Measurements from ENCODE around the gene SELENOP. TPM values are rescaled to one million over a fixed set of nuclear protein-coding genes. Genes with fewer than 3 reads are reported as not detected.

Gene SELENOP
- total and polyA plus RNA-seq, 7 donors = 34.3 to 155 (median 96.6) TPM

DNA sequence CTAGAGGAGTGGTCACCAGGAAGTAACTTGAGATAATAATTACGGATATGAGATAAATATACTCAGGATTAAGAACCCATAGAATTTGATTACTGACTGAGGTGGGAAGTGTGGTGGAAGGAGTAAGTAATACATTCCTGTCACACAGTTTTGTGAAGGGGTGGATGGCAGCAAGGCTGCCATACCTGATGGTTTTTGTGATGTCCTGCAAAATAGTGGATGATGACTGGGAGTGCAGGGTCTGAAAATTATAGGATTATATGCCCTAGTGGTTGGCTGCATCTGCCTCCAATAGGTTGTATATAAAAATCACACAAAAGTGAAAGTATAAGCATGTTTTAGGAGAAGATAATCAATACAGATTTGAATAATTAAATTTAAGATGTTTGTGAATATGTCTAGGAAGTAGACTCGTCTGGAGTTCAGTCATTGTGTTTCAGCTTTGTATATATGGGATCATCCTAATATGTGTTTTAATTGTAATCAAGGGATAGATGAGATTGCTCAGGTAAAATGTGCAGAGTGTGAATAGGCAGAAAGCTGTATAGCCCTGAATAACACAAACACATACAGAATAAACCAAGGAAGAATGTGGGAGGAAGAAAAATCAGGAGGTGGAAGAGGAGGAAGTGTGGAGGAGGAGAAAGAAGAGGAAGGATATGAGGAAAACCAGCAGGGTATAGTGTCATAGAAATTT, 5.5 kb downstream of the SELENOP start:
- ATAC-seq = no peak

DNA sequence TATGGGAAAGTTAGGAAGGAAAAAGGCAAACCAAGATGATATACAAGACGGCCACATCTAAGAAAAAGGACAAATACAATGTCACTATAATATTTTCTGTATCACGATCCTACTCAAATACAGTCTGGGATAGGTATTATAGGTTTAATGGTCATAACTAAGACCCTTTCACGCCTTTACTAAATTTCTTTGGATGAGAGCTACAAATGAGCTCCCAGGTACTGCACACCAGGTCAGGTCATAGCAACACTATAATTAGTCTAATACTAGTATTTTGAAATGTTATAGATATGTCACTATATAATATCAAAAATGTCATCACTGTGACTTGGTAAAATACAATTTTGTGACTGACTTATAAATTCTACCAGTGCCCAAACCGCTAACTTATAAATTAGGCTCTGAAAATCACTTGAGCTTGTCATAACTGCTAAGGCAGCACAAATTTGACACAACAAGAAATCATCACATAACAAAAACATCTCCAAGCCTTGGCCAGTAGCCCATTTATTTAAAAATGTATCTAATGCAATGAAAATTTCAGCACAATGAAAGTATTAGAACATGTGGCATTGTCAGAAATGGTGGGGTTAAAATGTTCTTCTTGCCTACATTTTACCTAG, 6.9 kb downstream of the SELENOP start:
- H3K4me1 ChIP-seq = peaks cover 25% of the 10 kb centered on the region
- TF ChIP-seq CTCF (IDR thresholded peaks at IDR 0.05) = no peak
- no peak overlapping the region for H3K4me3 ChIP-seq
- intact Hi-C loops (cut with DNase I) = no loop called here
- no peaks in the 10 kb centered on the region for H3K27me3 ChIP-seq (ENCODE audit: insufficient read depth in 3 of 3, low read length in 2 of 3)
- H3K27ac ChIP-seq = no peak overlapping the region
- peaks cover 7 to 86% of the 10 kb centered on the region in 2 donors for H3K36me3 ChIP-seq (ENCODE audit: insufficient read depth in 1 of 2, low read depth in 1 of 2)
- 97 to 98% (median 98%) methylated on average over 4 of the region's 4 CpGs for WGBS, 3 donors
- ATAC-seq (no peak), DNase-seq (no peak)
- no peaks in the 10 kb centered on the region for H3K9me3 ChIP-seq

More for the DNA sequence above, 5.5 kb downstream of the SELENOP start:
- DNase-seq = no peak
- TF ChIP-seq CTCF (IDR thresholded peaks at IDR 0.05) = no peak
- intact Hi-C loops (cut with DNase I) = no loop called here
- H3K4me3 ChIP-seq = no peak overlapping the region
- H3K36me3 ChIP-seq (ENCODE audit: insufficient read depth in 1 of 2, low read depth in 1 of 2) = peaks cover 2 to 73% of the 10 kb centered on the region in 2 donors
- WGBS, 3 donors = 67 to 80% (median 69%) methylated on average over 2 of the region's 2 CpGs
- H3K27me3 ChIP-seq (ENCODE audit: insufficient read depth in 3 of 3, low read length in 2 of 3) = no peaks in the 10 kb centered on the region
- H3K9me3 ChIP-seq = no peaks in the 10 kb centered on the region
- peaks cover 25% of the 10 kb centered on the region for H3K4me1 ChIP-seq
- H3K27ac ChIP-seq = no peak overlapping the region

DNA sequence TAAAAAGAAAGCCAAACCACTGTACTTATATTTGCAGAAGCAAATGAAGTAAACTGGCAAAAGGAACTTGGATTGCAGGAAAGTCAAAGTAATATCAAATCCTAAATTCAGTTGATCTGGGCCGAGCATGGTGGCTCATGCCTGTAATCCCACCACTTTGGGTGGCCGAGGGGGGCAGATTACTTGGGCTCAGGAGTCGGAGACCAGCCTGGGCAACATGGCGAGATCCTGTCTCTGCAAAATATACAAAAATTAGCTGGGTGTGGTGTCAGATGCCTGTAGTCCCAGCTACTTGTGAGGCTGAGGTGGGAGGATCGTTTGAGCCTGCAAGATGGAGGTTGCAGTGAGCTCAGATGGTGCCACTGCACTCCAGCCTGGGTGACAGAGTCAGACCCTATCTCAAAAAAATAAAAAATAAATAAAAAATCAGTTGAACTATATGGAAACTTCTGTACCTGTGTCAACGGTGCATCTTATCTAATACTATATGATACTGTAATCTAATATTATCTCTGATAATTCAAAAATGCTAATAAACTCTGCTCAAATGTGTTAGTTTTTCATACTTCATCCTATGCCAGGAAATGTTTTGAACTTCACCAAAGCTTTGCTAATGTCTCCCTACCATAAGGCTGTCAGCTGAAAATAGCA, 10.1 kb downstream of the SELENOP start:
- WGBS, 3 donors = 91 to 96% (median 93%) methylated on average over 6 of the region's 6 CpGs
- DNase-seq (no peak), ATAC-seq (no peak)
- peaks cover 10% of the 10 kb centered on the region for H3K4me1 ChIP-seq
- no peaks in the 10 kb centered on the region for H3K9me3 ChIP-seq
- H3K27me3 ChIP-seq (ENCODE audit: insufficient read depth in 3 of 3, low read length in 2 of 3) = no peaks in the 10 kb centered on the region
- TF ChIP-seq CTCF (IDR thresholded peaks at IDR 0.05) = no peak
- intact Hi-C loops (cut with DNase I) = no loop called here
- H3K36me3 ChIP-seq (ENCODE audit: insufficient read depth in 1 of 2, low read depth in 1 of 2) = peaks cover 6 to 75% of the 10 kb centered on the region in 2 donors
- H3K27ac ChIP-seq = no peak overlapping the region
- H3K4me3 ChIP-seq = no peak overlapping the region

- ATAC-seq = no peak
- WGBS, 3 donors = 72 to 83% (median 72%) methylated on average over 8 of the region's 8 CpGs
- no peak for DNase-seq
- Histone ChIP-seq H3K9me3 (no peaks in the 10 kb centered on the region), H3K36me3 (ENCODE audit: insufficient read depth in 1 of 2, low read depth in 1 of 2) (peaks cover 6 to 67% of the 10 kb centered on the region in 2 donors), H3K4me3 (no peak overlapping the region), H3K27me3 (ENCODE audit: insufficient read depth in 3 of 3, low read length in 2 of 3) (no peaks in the 10 kb centered on the region), H3K4me1 (peaks cover 6% of the 10 kb centered on the region), H3K27ac (no peak overlapping the region)
- intact Hi-C loops (cut with DNase I) = no loop called here
- TF ChIP-seq CTCF (IDR thresholded peaks at IDR 0.05) = no peak
These were observed 10.9 kb downstream of the SELENOP start for GRCh38 chr5:42800748-42801330.
